HG03442 (cell line): Measurements from ENCODE around the gene SIK3.

Experiments used
- ATAC-seq: cut with Tn5 transposase; IDR thresholded peaks from one replicate; pipeline ENCODE4 v1.9.1; 2021; ENCODE audit warnings: mild to moderate bottlenecking, moderate library complexity; ENCODE audit not compliant: unreplicated experiment

The SIK3 gene

GRCh38 chr11:116903090-116903489 lies 195.1 kb downstream of the SIK3 start:
- ATAC-seq: no peak

- no peak for ATAC-seq
Observed at GRCh38 chr11:116901964-116902688, 196.1 kb downstream of the SIK3 start.

GRCh38 chr11:116901211-116901610 lies 197.0 kb downstream of the SIK3 start:
- ATAC-seq: no peak

- no peak for ATAC-seq
Observed at GRCh38 chr11:116896211-116896610, 202.0 kb downstream of the SIK3 start.

GRCh38 chr11:116895048-116895757 lies 203.0 kb downstream of the SIK3 start:
- ATAC-seq: no peak

- ATAC-seq: no peak
Observed at GRCh38 chr11:116893906-116894305, 204.3 kb downstream of the SIK3 start.

GRCh38 chr11:116893437-116893836 lies 204.8 kb downstream of the SIK3 start:
- ATAC-seq: no peak

GRCh38 chr11:116892374-116892773 lies 205.9 kb downstream of the SIK3 start:
- no peak for ATAC-seq

- no peak for ATAC-seq
Observed at GRCh38 chr11:116891746-116892145, 206.5 kb downstream of the SIK3 start.

GRCh38 chr11:116890607-116891006 lies 207.6 kb downstream of the SIK3 start:
- no peak for ATAC-seq

- no peak for ATAC-seq
Observed at GRCh38 chr11:116890193-116890592, 208.0 kb downstream of the SIK3 start.

GRCh38 chr11:116888884-116889549 lies 209.2 kb downstream of the SIK3 start:
- no peak for ATAC-seq

GRCh38 chr11:116888024-116888423 lies 210.2 kb downstream of the SIK3 start:
- ATAC-seq: no peak

- ATAC-seq: no peak
Observed at GRCh38 chr11:116885951-116886655, 212.1 kb downstream of the SIK3 start.

- no peak for ATAC-seq
Observed at GRCh38 chr11:116882386-116882785, 215.8 kb downstream of the SIK3 start.

GRCh38 chr11:116881143-116881542 lies 217.1 kb downstream of the SIK3 start:
- ATAC-seq: no peak

- no peak for ATAC-seq
Observed at GRCh38 chr11:116879800-116880625, 218.2 kb downstream of the SIK3 start.

- ATAC-seq: no peak
Observed at GRCh38 chr11:116876656-116877055, 221.6 kb downstream of the SIK3 start.

- no peak for ATAC-seq
Observed at GRCh38 chr11:116875194-116875593, 223.0 kb downstream of the SIK3 start.

GRCh38 chr11:116874251-116874650 lies 224.0 kb downstream of the SIK3 start:
- no peak for ATAC-seq
